ENCODE measurements around the gene CD69.
"Not testable (repeated sequence)": the region's sequence is repeated elsewhere in the genome, so short reads cannot be mapped to it uniquely, and the experiment has no call there.

The CD69 gene

DNA sequence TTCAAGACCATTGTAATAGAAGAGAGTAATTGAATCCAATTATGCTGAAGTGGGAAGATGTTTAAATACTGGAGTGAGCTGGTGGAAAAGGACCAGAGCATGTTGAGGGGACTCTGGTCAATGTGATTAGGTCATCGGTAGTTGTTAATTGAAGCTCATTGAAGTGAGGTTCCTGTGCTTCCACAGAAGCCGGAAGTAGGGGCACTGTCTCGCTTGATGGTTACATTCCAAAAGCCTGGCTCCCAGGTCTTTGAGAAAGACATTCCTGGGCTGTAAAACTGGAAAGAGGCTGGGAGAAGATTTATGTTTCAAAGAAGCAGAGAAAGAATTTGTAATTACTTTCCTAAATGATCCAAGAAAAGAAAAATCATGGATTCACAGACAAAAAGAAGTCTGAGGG lies 15.5 kb downstream of the CD69 start:
- DNase-seq: no peak

DNA sequence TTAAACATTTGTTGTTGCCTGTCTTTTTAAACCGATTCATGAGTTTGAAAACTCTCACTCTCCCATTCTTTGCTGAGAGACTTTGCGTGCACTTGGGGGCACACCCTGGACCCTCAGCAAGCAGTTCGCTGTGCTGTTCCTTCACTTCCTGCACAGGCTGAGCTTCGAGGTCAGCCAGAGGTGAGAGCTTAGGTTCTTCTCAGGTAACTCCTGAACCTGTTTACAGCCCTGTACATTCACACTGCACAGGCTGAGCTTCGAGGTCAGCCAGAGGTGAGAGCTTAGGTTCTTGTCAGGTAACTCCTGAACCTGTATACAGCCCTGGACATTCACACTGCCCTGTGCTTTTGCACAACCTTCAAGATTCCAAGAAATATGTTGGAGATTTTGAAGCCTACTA lies 18.0 kb downstream of the CD69 start:
- DNase-seq: no peak

DNA sequence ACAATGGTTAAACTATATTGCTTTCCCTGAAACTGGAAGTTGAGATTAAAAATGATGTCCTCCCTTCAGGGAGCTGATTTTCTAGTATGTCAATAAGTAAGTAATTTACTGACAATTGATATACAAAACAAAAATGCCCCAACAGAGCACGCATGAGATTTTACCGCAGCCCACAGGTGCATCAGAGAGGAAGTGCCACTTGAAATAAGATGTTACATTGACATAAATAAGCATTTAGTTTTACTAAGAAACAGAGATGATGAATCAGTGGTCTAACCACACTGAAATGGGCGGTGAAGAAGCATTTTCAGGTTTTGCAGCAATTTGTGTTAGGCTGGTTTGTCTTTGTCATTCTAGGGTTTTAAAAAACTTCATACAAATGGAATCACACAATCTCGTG lies 19.0 kb downstream of the CD69 start:
- peak; percentile 59 to 71 for DNase-seq

DNA sequence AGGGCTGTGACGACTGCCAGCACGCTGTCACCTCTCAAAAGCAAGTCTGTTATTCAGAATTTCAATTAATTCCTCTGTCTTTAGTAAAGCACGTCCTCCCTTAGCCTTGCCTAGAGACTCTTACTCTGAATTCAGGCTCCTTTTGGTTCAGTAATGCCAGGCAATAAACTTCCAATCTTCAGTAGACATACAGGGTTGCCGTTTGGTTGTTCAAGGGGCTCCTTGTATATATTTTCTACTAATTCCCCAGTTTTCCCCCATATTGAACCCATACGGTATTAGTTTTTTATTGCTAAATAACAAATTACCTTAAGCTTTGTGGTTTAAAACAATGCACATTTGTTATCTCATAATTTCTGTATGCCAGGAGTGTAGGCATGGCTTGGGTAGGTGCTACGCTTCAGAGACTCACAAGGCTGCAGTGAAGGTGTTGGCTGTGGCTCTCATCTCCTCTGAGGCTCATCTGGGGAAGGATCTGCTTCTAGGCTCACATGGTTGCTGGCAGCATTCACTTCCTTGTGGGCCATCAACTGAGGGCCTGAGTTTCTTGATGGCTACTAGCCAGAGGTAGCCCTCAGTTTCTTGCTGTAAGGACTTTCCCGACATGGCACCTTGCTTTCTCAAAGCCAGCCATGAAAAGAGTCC lies 20.5 kb downstream of the CD69 start:
- DNase-seq: no peak

GRCh38 chr12:9739404-9740105 lies 21.1 kb downstream of the CD69 start:
- not testable (repeated sequence) for DNase-seq

DNA sequence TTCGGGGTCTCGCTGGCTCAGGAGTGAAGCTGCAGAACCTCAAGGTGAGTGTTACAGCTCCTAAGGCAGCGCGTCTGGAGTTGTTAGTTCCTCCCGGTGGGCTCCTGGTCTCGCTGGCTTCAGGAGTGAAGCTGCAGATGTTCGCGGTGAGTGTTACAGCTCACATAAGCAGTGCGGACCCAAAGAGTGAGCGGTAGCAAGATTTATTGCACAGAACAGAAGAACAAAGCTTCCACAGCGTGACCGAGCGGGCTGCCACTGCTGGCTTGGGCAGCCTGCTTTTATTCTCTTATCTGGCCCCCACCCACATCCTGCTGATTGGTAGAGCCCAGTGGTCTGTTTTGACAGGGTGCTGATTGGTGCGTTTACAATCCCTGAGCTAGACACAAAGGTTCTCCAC lies 21.8 kb downstream of the CD69 start:
- not testable (repeated sequence) for DNase-seq

GRCh38 chr12:9736936-9737705 lies 23.6 kb downstream of the CD69 start:
- no peak for DNase-seq

GRCh38 chr12:9735601-9736000 lies 25.1 kb downstream of the CD69 start:
- DNase-seq: no peak

DNA sequence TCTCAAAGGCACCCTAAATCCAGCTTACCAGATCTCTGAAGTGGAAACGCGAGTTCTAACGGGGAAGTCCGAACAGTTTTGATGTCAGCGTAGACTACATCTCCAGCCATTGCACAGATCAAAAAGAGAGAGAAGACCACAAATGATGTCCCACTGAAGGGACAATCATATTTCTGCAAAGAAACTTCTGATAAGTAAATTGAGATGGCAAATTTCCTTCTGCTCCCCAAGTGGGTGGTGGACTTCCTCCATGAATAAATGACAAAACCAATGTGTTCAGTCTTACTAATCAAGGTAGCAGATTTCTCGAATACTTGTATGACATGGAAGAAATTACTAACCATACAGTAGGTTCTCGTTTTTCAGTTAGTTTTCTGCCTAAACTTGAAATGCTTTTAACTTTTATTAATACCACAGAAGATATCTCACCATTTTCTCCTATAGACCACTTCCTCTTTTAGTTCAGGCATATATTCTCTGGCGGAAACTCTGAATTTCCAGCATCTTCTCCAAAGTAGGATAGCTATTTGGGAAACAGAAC lies 27.7 kb downstream of the CD69 start, which contains the start of gene CLECL1:
TSS of gene CLECL1 (minus strand) at position 177 of the 541 bp plus-strand sequence.
- DNase-seq: no peak

- DNase-seq: no peak
Observed at GRCh38 chr12:9731797-9732196, 28.9 kb downstream of the CD69 start.

DNA sequence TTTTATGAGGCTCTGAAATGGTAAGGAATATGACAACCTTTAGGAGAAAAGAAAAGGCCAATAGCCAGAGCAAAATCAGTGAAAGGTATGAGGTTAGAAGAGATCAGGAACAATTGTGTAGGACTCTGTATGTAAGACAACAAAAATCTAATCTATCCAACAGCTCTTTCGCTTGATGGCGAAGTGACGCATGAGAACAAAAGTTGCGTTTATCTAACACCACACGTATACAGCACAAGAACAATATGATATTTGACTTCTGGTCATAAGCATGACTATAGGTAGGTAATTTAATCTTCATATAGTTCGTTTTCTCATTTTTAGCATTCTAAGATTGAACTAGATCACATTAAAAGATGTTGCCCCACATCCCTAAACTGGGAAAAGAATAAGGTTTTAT lies 29.3 kb downstream of the CD69 start:
- DNase-seq: no peak

DNA sequence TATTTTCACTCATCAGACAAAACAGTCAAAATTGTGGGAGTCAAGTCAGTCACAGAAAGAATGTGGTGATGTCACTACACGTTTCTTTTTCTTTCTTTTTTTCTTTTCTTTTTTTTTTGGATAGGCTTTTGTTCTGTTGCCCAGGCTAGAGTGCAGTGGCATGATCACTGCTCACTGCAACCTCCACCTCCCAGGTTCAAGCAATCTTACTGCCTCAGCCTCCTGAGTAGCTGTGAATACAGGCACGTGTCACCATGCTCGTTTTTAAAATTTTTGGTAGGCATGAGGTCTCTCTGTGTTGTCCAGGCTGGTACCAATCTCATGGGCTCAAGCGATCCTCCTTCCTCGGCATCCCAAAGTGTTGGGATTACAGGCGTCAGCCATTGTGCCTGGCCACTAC lies 30.1 kb downstream of the CD69 start:
- no peak for DNase-seq

DNA sequence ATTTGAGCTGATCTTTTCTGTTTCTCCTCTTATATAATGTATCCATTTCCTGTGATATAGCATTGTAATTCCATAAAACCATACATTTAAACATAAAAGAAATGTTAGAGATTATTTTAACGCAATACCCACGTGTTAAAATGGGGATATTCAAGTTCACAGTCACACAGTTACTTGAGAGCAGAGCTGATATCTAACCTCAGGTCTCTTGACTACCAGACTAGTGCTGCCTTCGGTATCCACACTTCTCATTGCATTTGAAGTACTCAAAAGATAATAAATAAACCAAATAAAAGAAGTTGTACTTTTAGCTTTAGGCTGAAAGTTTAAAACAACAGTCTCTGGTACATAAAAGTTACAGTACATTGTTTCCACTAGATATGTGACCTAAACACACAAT lies 30.7 kb downstream of the CD69 start:
- DNase-seq: no peak

- DNase-seq: no peak
Observed at GRCh38 chr12:9729082-9729481, 31.6 kb downstream of the CD69 start.

- no peak for DNase-seq
Observed at GRCh38 chr12:9727813-9728212, 32.9 kb downstream of the CD69 start.

DNA sequence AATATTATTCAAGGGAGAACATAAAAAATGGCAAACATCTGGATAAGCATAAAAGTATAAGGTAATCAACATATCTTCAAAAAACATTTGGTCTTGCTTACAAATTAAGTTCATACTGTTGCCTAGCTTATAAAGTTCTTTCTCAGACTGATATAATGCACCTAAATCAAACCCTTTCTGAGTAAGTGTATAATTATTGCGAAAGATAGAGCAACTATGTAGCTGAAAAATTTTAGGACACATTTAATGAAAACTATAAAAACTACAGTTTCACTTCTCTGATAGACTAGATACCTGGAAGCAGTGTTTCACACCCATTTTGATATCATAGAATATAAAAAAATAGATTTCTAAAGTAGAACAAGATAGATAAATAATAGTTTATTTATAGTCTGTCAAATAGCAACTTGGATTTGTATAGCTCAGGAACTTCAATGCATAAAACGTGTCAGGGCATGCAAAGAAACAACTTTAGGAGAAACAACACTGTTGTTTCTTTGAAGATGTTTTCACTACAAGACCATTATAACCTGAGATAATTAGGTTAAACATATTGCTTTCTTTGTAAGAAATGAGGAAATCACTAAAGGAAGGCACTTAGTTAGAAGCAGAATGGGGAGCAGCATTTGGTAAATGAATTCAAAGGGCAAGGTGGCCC lies 35.4 kb downstream of the CD69 start:
- no peak for DNase-seq

GRCh38 chr12:9724023-9724422 lies 36.7 kb downstream of the CD69 start:
- DNase-seq: no peak

DNA sequence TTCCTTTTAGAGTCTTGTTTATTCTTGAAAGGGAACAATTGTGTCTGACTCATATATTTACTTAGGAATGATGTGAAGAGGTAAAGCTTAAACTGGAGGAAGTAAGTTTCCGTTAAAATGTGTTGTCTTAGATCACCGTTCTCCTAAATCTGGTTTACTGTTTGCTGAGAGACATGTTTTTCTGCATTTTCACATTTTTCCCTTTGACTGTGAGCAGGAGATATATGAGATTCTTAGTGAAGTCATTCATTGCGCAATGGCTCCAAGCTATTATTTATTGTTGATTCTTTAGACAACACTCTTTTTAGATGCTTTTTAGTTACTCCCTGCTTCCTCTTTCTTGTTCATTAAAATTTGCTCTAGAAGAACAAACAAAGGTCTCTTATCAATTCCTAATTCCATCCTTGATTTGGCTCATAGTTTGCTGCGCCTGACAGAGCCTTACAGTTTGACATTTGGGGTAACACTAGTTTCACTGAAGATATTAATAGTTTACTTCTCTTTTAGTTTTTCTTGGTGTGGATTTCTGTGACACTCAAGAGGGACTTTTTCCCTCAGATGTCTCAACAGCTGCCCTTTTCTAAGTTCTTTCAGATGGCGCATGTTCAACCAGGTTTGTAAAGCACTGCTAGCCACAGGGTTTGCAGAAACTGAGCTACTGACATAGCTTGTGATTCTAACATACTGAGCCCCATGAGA lies 39.2 kb downstream of the CD69 start:
- no peak for DNase-seq

DNA sequence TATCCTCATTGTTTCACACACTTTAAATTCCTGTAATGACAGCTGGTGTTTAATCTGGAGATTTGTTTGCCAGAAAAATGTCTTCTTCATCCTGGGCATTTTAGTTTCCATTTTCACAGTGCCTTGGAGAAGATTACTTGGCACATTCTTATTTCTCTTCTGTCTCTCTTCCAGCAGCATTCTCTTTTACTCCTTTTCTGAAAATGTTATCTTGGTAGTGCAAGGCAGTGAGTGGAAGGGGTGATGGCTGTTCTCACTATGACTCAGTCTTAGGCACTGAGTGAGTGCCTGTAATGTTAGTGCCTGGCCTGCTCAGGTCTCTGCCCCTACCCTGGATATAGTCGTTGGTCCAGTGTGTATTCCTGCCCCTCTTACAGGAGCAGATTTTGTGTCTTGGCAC lies 40.9 kb downstream of the CD69 start:
- DNase-seq: no peak

DNA sequence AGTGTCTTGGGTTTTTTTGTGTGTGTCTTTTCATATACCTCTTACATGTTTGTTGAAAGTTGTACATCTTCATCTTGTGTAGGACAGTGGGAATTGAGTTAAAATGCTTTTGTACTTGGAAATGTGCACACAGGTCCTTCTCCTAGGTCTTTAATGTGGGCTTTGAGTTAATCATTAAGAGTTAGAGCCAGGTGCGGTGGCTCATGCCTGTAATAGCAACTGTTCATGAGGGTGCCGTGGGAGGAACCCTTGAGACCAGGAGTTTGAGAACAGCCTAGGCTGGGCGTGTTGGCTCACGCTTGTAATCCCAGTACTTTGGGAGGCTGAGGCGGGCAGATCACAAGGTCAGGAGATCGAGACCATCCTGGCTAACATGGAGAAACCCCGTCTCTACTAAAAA lies 41.7 kb downstream of the CD69 start:
- no peak for DNase-seq

GRCh38 chr12:9717070-9717925 lies 43.4 kb downstream of the CD69 start:
- no peak for DNase-seq

All from activated CD4-positive, alpha-beta T cell treated with anti-CD3 and anti-CD28 coated beads, Interleukin-2, amount 50 U/mL, for 48 hours (primary cell).